IPS-15b (cell line): ENCODE measurements around the gene POLR2J.

Source experiments
- H3K27me3 ChIP-seq: one replicate; pipeline ENCODE4 v1.6.1; 2013; ENCODE audit warnings: low read length; ENCODE audit not compliant: control insufficient read depth, insufficient read depth
- H3K36me3 ChIP-seq: one replicate; pipeline ENCODE4 v1.6.1; 2013; ENCODE audit warnings: low read length; ENCODE audit not compliant: control insufficient read depth, insufficient read depth
- H3K4me1 ChIP-seq: one replicate; pipeline ENCODE4 v1.6.1; 2013; ENCODE audit warnings: mild to moderate bottlenecking, low read length; ENCODE audit not compliant: control insufficient read depth, insufficient read depth
- H3K4me3 ChIP-seq: one replicate; pipeline ENCODE4 v1.5.1; 2013; ENCODE audit warnings: low read depth, low read length
- H3K9ac ChIP-seq: one replicate; pipeline ENCODE4 v1.6.1; 2013; ENCODE audit warnings: low read depth, mild to moderate bottlenecking, low read length
- H3K9me3 ChIP-seq: one replicate; pipeline ENCODE4 v1.6.1; 2013; ENCODE audit warnings: mild to moderate bottlenecking, low read length; ENCODE audit not compliant: control insufficient read depth, insufficient read depth

POLR2J gene

GRCh38 chr7:102469351-102469971 is 9.3 kb downstream of the POLR2J start:
- Histone ChIP-seq H3K9me3 (no peaks in the 10 kb centered on the region), H3K4me1 (peaks cover 2% of the 10 kb centered on the region), H3K9ac (no peak overlapping the region), H3K4me3 (no peak overlapping the region), H3K36me3 (peaks cover 34% of the 10 kb centered on the region), H3K27me3 (no peaks in the 10 kb centered on the region)

- H3K9me3 ChIP-seq, result no peaks in the 10 kb centered on the region
- no peak overlapping the region for H3K4me3 ChIP-seq
- no peaks in the 10 kb centered on the region for H3K27me3 ChIP-seq
- peaks cover 34% of the 10 kb centered on the region for H3K36me3 ChIP-seq
- no peak overlapping the region for H3K9ac ChIP-seq
- H3K4me1 ChIP-seq, result peaks cover 2% of the 10 kb centered on the region
Observed at GRCh38 chr7:102468478-102469350, 10.0 kb downstream of the POLR2J start.

GRCh38 chr7:102467581-102468477 is 10.9 kb downstream of the POLR2J start:
- Histone ChIP-seq H3K36me3 (peaks cover 25% of the 10 kb centered on the region), H3K27me3 (no peaks in the 10 kb centered on the region), H3K9ac (no peak overlapping the region), H3K4me3 (no peak overlapping the region), H3K9me3 (no peaks in the 10 kb centered on the region), H3K4me1 (peaks cover 2% of the 10 kb centered on the region)

- no peak overlapping the region for H3K4me3 ChIP-seq
- no peaks in the 10 kb centered on the region for H3K27me3 ChIP-seq
Observed at GRCh38 chr7:102466097-102466496, 12.6 kb downstream of the POLR2J start.

GRCh38 chr7:102464577-102465280 is 14.0 kb downstream of the POLR2J start, which contains the start of the genes ALKBH4 and LRWD1:
Gene ALKBH4 (minus strand): TSS chr7:102464863. CDS start chr7:102464836, 27 bp downstream.
Gene LRWD1 (plus strand): TSS chr7:102464984. CDS start chr7:102465081, 97 bp downstream.
- H3K4me3 ChIP-seq, result peak within 1 kb of the TSS; percentile 99

More at GRCh38 chr7:102466097-102466496, 12.6 kb downstream of the POLR2J start:
- peaks cover 2% of the 10 kb centered on the region for H3K4me1 ChIP-seq
- H3K9ac ChIP-seq, result no peak overlapping the region
- H3K9me3 ChIP-seq, result no peaks in the 10 kb centered on the region
- H3K36me3 ChIP-seq, result peaks cover 14% of the 10 kb centered on the region

GRCh38 chr7:102463841-102464576 is 14.7 kb downstream of the POLR2J start:
- Histone ChIP-seq H3K4me3 (peak overlapping the region; percentile 99), H3K27me3 (no peaks in the 10 kb centered on the region), H3K9me3 (no peaks in the 10 kb centered on the region), H3K36me3 (peaks cover 8% of the 10 kb centered on the region), H3K9ac (peak overlapping the region; percentile 97), H3K4me1 (peaks cover 2% of the 10 kb centered on the region)

More at GRCh38 chr7:102464577-102465280, 14.0 kb downstream of the POLR2J start, which contains the start of the genes ALKBH4 and LRWD1:
- H3K9me3 ChIP-seq, result no peaks in the 10 kb centered on the region
- H3K27me3 ChIP-seq, result no peaks in the 10 kb centered on the region
- peaks cover 2% of the 10 kb centered on the region for H3K4me1 ChIP-seq
- H3K9ac ChIP-seq, result peak within 1 kb of the TSS; percentile 97
- peaks cover 12% of the 10 kb centered on the region for H3K36me3 ChIP-seq

GRCh38 chr7:102460467-102460866 is 18.3 kb downstream of the POLR2J start:
- no peaks in the 10 kb centered on the region for H3K4me1 ChIP-seq
- H3K9me3 ChIP-seq, result no peaks in the 10 kb centered on the region
- H3K4me3 ChIP-seq, result no peak overlapping the region
- H3K9ac ChIP-seq, result no peak overlapping the region
- peaks cover 16% of the 10 kb centered on the region for H3K36me3 ChIP-seq
- no peaks in the 10 kb centered on the region for H3K27me3 ChIP-seq

GRCh38 chr7:102459221-102459844 is 19.4 kb downstream of the POLR2J start:
- Histone ChIP-seq H3K27me3 (no peaks in the 10 kb centered on the region), H3K36me3 (peaks cover 16% of the 10 kb centered on the region), H3K4me1 (no peaks in the 10 kb centered on the region), H3K9me3 (no peaks in the 10 kb centered on the region), H3K4me3 (no peak overlapping the region), H3K9ac (no peak overlapping the region)

- peaks cover 16% of the 10 kb centered on the region for H3K36me3 ChIP-seq
- no peak overlapping the region for H3K9ac ChIP-seq
- no peaks in the 10 kb centered on the region for H3K4me1 ChIP-seq
- no peak overlapping the region for H3K4me3 ChIP-seq
- H3K9me3 ChIP-seq, result no peaks in the 10 kb centered on the region
- no peaks in the 10 kb centered on the region for H3K27me3 ChIP-seq
Observed at GRCh38 chr7:102457352-102457924, 21.3 kb downstream of the POLR2J start.

- Histone ChIP-seq H3K4me3 (no peak overlapping the region), H3K4me1 (no peaks in the 10 kb centered on the region), H3K36me3 (peaks cover 16% of the 10 kb centered on the region), H3K27me3 (no peaks in the 10 kb centered on the region), H3K9me3 (no peaks in the 10 kb centered on the region), H3K9ac (no peak overlapping the region)
Observed at GRCh38 chr7:102456327-102456726, 22.4 kb downstream of the POLR2J start.
